GM18870 (cell line): Measurements from ENCODE around the gene RNF166.

ENCODE experiments used
- ATAC-seq: cut with Tn5 transposase; IDR thresholded peaks from one replicate; pipeline ENCODE4 v1.9.1; 2021; ENCODE audit warnings: moderate library complexity; ENCODE audit not compliant: unreplicated experiment

RNF166 gene

DNA sequence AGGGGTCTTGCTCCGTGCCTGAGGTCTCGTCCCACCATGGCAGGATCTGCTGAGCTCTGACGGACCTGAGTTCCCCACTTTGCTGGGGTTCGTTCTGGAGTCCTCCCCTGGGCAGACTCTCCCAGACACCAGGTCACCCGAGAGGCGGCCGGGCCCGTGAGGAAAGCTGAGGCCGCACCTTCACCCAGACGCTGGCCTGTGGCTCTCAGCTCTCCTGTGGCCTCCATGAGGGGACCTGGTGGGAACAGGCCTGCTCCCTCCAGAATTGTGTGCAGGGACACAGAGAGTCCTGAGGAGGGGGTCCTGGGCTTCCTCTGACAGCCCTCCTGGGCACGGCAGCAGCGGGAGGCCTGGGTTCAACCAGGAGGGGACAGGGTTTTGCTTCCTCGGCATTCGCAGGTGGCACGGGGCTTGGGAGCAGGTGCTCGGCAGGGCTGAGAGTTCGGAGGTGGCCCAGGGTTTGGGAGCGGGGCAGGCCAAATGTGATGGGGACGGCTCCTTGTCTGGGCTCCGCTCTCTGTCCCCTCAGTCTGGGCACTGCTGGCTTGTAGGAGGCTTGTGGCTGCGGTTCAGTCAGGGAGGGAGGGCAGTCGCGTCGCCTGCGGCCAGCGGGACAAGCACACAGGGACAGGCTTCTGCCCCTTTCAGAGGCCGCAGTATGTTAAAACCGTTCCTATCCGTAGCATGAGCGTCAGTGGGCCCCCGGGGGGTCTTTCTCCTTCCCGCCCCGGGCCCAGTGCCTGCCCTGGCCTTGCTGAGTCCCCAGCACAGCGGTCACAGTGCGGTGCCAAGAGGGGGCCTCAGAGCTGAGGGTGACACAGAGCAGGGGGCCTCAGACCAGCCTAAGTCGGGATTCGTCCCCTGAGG, 11.8 kb downstream of the RNF166 start:
- ATAC-seq: no peak

DNA sequence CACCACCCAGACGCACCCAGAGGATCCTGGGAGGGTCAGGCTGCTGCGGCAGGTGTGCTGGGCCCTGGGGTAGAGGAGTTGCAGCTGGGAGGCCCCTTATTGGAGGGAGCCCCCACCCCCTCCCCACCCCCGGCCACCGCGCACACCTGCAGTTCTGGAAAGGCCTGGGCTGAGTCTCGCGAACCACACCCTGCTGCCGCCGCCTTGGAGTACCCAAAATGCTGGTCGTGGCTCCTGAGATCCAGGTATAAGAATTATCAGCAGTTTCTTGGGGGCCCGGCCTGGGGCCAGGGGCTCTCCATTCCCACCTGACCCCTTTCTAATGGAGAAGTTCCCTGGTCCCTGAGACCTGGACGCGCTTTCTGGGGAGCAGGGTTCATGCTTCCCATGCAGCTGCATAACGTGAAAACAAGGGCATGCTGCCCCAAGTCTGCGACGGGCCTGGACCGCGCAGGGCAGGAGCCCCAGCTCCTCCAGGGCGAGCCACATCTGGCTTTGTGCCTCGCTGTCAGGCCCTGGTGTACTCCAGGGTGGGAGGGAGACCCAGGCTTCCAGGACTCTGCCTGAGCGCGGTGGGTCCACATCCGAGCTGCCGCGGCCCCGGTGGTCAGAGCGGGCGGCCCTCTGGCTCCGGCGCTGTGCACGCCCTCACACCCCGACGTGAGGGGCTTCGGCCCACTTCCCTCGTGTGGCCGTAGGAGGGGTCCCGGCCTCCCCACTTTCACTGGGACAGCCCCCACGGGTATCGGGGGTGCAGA, 12.6 kb downstream of the RNF166 start:
- no peak for ATAC-seq

DNA sequence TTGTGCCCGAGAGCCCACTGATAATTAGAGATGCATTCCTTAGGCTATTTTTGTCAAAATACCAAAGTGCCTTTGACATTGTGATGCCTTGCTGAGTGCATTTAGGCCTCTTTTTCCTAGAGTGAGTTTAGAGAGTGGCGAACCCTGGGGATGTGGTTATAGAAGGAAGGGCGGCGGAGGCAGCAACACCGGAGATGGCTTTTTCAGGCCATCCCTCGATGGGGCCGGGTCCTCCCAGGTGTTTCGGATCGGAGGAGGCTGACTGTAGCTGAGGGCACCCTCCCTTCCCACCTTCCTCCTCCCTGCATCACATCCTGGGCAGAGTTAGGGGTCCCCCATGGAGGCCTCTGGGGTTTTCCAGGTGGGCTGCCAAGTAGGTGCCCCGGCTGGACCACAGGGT, 13.3 kb downstream of the RNF166 start:
- ATAC-seq: no peak

DNA sequence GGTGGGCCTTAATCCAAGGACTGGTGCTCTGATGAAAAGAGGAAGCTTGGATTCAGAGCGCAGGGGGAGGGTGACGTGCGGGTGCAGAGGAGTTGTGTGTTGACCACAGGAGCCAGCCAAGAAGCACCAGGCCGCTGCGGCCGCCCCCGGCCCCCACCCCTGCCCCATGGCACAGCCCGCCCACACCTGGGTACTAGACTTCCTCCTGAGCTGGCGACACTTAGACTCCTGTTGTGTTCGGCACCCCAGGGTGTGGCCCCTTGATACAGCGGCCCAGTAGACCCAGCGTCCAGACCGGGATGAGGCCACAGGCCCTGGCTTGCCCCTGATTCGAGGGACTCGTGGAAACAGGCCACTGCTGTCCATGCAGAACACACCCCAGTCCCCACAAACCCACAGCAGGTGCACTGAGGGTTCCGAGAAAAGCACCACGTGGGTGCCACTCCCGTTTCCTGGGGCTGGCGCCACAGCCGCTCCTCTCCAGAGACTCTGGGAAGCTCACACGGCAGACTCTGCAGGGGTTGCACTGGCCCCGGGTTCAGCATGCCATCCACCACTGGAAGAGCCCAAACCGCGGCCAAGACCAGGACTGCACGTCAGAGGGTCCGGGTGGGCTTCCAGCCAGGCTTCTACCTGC, 14.2 kb downstream of the RNF166 start:
- ATAC-seq: no peak

DNA sequence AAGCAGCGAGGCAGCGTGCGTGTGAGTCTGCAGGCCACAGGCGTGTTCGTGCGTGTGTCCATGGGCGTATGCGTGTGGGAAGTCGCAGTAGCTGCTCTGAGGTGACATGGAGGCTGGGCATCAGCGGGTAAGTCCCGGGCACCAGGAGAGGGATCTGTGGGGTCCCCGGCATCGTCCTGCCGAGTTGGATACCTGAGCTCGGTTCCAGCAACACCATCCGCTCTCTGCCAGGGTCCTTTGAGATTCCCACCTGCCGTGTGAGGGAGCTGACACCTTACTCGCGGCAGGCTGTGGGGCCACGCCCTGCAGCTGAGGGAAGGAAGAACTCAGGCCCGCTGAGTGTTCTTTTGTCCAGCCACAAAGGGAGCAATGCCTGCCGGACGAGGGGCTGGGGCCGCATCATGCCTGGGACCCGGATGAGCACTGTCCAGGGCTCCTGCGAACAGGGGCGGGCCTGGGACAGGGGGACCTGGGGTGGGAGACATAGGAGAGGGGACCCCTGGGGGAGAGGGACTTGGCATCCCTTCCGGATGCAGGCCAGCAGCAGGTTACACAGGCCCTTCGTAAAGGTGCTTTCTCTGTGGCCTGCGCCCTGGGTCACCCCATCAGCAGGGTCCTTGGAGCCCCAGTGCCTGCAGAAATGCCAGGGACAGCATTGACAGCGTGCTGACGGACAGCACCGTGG, 14.9 kb downstream of the RNF166 start:
- no peak for ATAC-seq

DNA sequence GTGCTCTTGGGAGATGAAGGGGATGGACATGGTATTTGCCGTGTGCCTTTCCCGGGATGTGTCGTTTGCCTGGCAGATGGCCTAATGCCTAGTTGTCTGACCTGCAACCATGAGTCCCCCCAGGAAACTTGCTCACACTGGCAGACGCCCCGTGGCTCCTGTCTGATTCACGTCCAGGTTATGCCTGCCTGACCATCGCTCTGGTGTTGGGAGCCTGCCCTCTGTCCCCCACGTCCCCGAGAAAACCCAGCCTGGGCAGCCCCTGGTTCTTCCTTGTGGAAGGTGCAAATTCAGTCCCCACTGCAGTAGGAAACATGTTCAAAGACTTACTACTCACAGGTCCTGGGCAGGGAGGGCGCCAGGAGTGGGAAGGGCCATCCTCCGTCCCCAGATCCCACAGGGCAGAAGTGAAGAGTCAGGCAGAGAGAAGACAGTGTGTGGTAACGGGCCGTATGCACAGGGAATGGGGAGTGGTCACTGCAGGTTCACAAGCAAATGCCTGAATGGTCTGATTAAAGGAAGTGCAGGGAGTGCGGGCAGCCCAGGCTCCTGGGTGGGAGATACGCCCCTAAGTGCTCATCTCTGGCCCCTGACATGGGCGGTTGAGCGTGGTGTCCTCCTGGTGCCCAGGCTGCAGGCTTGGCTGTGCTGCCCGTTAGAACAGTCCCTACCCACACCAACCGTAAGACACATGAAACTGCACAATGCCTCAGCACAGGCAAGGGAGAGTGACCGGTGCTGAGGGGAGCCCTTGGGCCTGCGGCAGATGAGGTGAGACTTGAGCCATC, 15.7 kb downstream of the RNF166 start:
- no peak for ATAC-seq

DNA sequence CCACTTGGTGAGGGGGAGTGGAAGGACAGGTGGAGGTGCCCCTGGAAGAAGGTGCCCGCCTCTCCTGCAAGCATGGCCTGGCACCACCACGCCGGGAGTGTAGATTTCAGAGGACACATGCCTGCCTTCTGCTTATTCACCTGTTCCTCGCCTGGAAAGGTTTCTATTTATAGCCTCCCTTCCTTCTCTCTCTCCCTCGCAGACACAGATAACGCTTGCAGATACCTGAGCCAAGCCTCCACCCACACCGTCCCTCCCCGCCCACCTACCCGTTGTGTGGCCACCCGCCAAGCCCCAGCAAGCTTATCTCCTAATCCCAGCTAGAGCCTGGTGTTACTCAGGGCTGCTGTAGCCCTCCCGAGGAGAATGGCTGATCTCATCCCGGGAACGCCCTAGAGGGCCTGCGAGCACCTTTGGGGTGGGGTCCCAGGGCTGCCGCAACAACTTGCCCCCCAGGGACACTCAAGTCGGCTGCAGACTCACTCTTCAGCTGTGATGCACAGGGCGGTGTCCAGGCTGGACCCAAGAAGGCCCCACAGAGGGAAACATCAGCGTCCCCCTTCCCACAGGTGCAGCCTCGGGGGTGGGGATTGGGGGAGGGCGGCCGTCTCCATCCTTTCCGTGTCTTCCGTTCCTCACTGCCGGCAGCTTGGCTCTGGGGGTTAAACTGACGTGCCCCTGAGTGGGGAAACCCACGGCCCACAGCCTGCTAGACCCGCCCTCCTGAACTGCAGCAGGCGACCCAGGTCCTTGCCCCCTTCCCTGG, 18.0 kb downstream of the RNF166 start:
- ATAC-seq: no peak

DNA sequence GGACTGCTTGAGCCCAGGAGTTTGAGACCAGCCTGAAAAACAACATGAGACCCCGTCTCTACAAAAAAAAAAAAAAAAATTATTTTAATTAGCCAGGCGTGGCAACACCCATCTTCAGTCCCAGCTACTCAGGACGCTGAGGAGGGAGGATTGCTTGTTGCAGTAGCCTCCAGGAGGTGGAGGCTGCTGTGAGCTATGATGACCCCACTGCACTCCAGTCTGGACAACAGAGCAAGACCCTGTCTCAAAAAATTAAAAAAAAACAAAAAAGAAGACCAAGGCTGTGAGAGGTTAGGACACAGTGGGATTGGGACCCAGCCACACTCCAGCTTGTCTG, 18.6 kb downstream of the RNF166 start:
- ATAC-seq: no peak

DNA sequence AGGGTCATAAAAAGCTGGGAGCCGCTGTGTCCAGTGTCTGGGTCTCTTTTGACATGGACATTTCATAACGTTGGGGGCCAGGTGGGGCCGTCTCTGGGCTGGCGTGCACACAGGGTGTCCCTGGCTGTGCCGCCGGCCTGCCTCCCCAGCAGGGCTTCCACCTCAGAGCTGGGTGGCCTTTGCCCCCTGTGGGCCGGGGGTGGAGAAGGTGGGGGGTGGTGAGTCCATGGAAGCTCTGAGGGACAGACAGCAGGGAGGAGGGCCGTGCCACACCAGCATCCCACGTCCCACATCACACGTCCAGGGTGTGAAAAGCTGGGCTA, 19.0 kb downstream of the RNF166 start:
- ATAC-seq: no peak

DNA sequence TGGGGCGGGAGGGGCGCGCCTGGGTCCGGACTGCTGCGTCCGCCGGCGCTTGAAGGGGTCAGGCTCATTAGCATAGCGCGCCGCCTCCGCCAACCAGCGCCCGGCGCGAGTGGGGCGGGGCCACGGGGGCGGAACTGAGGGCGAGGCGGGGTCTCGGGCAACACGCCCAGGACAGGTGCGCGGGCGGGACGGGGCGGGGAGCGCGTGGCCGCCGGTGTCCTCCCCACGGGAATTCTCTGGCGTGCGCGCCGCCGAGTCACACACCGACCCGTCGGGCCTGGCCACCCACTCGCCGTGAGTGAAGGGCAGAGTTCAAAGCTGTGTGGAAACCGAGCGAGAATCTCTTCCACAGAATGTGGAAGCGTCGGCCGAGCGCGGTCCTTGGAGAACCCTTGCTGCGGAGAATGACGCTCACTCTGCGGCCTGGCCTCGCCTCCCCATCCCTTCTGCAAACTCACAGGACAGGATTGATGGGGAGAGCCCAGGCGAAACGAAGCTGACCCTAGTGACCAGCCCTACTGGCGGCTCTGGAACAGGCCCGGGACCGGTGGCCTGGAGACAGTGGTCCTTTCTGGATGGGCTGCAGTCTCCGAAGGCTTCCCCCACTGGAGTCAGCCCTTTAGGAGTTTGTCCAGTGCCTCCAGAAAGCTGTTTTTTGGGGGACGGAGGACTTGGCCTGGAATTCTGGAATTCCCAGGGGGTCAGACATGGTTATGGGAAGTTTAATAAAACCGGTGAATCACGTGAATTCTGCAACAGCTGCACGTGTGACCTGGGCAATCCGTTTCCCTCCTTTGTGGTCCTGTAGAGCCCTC, 19.6 kb downstream of the RNF166 start, which contains the start of gene SNAI3:
Gene SNAI3 (minus strand): TSS at position 69 of the 815 bp plus-strand sequence. CDS start 101 bp downstream, outside the sequence.
- ATAC-seq: no peak

DNA sequence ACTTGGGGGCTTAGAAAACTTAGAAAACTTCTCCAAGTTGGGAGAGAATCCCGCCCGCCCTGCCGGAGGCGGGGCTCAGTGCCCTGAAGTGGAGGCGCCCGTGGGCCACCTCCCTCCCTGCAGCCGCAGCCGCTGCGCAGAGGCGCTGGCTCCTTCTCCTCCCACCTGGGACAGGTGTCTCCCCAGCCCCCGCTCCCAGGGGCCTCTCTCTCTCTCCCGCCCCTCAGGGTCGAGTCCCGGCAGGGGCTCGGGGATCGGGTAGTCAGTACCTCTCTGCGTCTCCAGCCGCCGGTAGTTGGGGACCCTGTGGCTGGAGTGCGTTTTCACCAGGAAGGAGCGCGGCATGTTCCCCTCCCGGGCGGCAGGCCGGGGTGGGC, 20.2 kb downstream of the RNF166 start:
- no peak for ATAC-seq

DNA sequence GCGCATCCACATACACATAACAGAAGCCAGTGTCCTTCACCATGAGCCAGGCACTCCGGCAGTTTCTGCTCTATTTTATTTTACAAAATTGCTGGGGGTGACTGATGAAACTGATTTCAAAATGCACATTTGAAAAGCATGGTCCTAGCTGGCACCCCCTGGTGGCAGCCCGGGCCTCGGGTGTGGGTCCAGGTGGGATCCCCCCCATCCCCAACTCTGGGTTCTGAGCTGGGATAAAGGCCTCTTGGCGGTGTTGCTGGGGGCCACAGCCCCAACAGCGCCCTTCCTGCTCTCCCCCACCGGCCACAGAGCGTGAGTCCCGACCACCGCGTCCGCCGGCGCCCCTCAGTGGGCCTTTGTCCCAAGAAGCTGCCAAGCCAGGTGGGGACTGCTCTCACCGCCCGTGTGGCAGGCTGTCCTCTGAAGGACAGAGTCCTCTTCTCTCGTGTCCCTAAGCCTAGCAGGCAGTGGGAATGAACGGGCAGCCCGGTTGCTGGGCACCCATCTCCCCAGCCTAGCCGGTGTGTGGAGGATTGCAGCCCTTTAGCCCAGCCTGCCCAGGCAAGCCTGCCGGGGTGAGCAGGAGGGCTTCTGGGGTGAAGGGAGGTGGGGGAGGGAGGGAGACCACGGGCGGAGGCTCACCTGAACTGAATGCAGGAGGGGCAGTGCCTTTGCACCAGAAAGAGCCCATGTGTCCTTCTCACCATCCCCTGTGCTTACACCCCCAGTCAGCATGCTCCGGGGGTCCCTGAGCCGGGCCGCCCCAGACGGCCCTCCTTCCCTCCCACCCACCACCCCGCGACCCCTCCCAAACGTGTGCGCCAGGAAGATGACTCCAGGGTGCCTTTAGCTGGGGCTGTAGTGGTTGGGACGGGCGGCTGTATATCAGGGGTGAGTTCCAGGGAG, 20.8 kb downstream of the RNF166 start:
- no peak for ATAC-seq

DNA sequence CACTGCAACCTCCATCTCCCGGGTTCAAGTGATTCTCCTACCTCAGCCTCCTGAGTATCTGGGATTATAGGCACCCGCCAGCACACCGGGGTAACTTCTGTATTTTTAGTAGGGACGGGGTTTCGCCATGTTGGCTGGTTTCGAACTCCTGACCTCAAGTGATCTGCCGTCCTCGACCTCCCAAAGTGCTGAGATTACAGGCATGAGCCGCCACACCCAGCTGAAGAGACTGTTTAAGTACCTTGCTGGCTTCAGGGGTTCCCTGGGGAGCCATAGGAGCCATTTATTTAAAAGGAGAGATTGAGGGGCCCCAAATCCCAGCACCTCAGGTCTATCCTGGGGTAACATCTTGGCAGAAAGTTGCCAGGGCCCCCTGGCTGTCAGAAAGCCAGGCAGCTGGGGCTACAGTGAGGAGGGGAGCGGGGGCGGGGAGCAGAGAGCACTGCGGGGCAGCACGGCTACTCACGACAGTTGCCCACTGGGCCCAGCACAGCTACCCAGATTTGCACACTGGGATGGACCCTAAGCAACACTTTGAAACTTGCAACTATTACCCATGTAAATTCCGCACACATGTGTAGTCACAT, 21.5 kb downstream of the RNF166 start:
- ATAC-seq: no peak

DNA sequence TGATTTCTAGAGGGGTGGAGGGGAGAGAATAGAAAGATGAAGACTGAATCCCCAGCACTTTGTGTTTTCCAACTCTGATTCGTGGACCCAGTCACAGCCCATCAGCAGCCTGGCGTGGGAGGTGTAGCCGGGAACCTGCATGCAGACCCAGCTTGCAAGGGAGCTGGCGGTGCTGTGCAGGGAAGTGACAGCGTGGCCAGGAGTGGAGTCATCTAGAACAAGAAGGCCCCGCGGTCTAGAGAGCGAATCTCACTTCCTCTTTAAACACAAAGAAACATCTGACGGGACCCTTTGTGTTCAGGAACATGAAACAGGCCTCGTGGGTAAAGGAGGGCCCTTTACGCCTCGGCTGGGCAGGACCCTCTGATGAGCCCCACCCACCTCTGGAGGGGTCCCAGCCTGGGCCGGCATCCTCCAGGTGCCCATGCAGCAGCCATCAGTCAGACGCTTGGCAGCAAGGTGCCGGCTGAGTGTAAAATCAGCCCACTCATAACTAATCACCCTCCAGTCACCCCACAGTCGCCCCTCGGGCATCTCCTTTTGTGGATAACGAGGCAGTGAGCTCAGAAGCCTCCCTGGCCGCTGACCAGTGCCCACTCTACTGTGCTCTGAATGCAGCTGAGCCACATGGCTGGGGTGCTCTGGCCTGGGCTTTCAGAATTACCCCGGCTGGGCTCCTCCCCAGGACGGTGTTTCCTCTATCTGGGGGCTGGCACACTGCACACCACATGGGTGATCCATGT, 24.3 kb downstream of the RNF166 start:
- ATAC-seq: no peak

DNA sequence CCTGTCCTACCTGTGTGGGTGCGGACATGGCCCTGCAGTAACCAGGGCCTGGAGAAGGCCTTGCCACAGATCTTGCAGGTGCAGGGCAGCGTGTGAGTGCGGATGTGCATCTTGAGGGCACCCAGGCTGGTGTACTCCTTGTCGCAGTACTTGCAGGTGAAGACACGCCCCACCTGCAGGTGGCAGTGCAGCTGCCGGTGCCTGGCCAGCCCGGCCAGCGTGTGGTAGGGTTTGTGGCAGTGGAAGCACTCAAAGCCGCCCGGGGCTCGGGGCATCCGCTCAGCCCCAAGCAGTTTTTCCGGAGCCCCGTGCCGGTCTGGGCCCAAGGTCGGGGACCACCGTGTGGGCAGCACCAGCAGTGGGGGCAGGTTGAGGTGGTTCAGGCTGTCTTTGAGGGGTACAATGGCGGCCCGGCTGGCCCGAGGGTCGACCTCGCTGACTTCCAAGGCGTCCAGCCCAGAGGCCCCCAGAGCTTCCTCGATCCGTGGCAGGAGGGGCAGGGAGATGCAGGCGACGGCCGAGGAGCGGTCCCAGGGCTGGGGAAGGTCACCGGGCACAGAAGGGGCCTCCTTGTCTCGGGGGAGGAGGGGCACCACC, 25.0 kb downstream of the RNF166 start:
- ATAC-seq: no peak

DNA sequence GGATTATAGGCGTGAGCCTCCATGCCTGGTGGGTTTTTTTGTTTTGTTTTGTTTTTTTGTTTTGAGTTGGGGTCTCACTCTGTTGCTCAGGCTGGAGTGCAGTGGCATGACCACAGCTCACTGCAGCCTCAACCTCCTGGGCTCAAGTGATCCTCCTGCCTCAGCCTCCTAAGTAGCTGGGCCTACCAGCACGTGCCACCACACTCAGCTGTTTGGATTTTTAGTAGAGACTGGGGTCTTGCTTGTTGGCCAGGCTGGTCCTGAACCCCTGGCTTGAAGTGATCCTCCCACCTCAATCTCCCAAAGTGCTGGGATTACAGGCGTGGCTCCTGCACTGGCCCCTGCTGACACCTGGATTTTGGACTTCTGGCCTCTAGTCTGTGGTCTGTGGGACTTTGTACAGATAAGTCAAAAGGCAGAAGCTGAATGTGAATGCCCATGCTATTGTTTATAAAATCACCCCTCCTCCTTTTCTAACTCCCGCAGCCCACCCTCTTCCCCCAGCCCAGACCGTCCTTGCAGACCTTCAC, 25.6 kb downstream of the RNF166 start:
- no peak for ATAC-seq
